ENCODE results near the gene EMP2. TPM values are rescaled to one million over a fixed set of nuclear protein-coding genes. Genes with fewer than 3 reads are reported as not detected.

EMP2 gene
- total RNA-seq, 3 donors from 2014 or later, result 0.16 to 0.35 (median 0.16) TPM

DNA sequence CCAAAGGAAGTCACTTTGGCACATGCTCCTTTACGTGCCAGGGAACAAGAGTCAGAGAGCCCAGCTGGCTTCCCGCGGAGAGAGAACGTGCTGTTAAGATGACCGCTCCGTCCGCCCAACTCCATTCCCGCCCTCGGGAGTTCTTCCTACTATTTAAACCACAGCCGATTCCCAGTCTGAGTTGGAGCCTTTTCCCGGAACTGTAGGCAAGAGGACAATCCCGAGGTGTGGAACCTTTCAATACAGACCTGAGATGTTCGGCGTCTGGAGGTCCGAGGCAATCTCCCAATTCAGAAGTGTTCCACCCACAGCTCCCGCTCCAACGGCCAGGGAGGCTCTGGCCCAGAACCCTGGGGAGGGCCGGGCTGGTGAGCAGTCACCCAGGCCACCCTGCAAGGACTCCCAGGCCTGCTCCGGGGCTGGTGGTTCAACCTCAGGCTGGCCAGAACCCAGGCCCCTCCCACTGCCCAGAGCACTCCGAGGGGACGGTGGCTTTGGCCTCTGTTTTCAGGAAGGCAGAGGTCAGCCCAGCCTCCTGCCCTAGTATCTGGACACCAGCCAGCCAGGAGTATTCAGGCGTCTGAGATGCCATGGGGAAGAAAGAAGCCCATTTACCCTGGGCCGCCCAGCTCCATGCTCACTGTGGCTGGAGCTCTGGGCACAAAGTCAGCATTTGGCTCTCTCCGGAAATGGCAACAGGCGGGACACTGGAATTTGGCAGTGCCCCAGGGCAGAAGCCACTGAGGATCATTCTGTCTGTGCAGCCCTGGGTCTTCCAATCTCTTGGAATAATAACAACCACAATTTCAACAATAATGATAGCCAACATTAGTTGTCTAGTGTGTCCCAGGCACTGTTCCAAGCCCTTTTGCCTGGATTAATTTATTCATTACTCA is 21.4 kb downstream of the EMP2 start:
- H3K4me1 Mint-ChIP-seq (ENCODE audit: low read depth), result no peaks in the 10 kb centered on the region
- DNase-seq (no peak), ATAC-seq (no peak)
- H3K4me3 Mint-ChIP-seq, result no peak overlapping the region
- H3K36me3 Mint-ChIP-seq (ENCODE audit: insufficient read depth), result no peaks in the 10 kb centered on the region
- H3K9me3 Mint-ChIP-seq, result peaks cover 9% of the 10 kb centered on the region
- peaks cover 17% of the 10 kb centered on the region for H3K27me3 Mint-ChIP-seq (ENCODE audit: low read depth)

DNA sequence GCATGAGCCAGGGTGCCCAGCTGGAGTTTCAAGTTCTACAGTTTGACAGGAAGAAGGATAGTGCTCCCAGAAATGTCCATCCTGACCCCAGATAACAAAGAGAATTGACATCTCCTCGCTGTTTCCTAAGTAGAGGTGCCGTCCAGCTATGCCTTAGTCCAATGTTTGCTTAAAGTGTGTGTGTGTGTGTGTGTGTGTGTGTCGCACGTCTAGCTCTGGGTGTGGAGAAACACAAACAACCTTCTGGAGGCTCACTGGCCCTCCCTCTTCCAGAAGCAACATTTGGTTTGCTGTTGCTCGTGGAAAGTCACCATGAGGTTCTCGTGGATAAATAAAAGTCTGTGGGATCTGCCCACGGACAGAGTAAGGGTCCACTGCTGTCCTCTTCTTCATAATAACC is 22.1 kb downstream of the EMP2 start:
- ATAC-seq (no peak), DNase-seq (no peak)
- Mint-ChIP-seq H3K36me3 (ENCODE audit: insufficient read depth) (no peaks in the 10 kb centered on the region), H3K9me3 (peaks cover 9% of the 10 kb centered on the region), H3K27me3 (ENCODE audit: low read depth) (peaks cover 11% of the 10 kb centered on the region), H3K4me1 (ENCODE audit: low read depth) (peaks cover 3% of the 10 kb centered on the region), H3K4me3 (no peak overlapping the region)

DNA sequence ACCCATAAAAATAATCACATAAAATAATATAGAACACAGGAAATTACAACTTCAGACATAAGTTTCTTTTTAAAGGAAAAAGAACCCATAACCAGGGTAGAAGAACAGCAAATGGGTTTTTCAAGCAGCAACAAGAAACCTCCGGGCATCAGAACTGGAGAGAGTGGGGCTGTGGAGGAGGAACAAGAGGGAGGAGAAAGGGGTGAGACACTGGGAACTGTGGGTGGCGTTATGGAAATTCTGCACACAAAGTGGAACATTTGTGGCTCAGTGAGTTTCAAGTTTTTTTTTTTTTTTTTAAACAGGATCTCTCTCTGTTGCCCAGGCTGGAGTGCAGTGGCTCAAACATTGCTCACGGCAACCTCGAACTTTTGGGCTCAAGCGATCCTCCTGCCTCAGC is 22.6 kb downstream of the EMP2 start:
- Mint-ChIP-seq H3K9me3 (peaks cover 9% of the 10 kb centered on the region), H3K36me3 (ENCODE audit: insufficient read depth) (no peaks in the 10 kb centered on the region), H3K4me1 (ENCODE audit: low read depth) (peaks cover 7% of the 10 kb centered on the region), H3K27me3 (ENCODE audit: low read depth) (peaks cover 11% of the 10 kb centered on the region), H3K4me3 (no peak overlapping the region)
- ATAC-seq (no peak), DNase-seq (no peak)

DNA sequence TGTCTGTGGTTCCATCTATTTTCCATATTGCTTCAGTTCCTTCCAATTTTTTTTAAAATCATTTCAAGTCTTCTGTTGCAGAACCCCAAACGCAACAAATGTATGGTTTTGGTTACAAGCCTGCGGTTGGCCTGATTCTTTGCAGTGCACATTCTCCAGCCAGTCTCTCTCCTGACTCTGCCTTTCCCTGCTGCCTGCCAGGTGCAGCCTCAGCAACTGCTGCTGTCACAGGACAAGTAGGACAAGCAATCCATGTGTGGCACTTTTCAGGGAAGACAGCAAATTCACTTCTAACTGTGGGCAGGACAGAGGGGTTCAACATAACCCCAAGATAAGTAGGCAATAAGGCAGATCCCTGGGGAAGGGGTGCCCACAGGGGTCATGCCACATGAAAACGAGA is 24.2 kb downstream of the EMP2 start:
- Mint-ChIP-seq H3K27me3 (ENCODE audit: low read depth) (peaks cover 11% of the 10 kb centered on the region), H3K9me3 (no peaks in the 10 kb centered on the region), H3K4me3 (no peak overlapping the region), H3K4me1 (ENCODE audit: low read depth) (peaks cover 9% of the 10 kb centered on the region), H3K36me3 (ENCODE audit: insufficient read depth) (no peaks in the 10 kb centered on the region)
- DNase-seq (no peak), ATAC-seq (no peak)

DNA sequence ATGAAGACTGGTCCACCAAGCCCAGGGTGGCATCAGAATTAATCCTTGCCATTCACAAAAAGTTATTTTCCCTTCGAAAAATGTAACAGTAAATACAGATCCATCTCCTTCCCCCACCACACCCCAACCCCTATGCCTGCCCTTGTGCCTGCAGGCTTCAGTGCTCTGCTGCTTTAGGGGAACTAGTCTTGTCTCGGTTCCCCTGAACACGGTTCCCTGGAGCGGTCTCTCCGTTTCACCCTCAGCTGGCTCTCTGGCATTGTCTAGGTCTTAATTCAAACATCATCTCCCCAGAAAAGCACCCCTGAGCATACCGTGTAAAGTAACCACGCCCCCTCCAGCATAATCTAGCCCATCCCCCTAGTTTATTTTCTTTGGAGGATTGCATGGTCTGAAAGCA is 25.8 kb downstream of the EMP2 start:
- H3K4me3 Mint-ChIP-seq, result no peak overlapping the region
- ATAC-seq, result no peak
- no peak for DNase-seq
- H3K27me3 Mint-ChIP-seq (ENCODE audit: low read depth), result peaks cover 7% of the 10 kb centered on the region
- H3K9me3 Mint-ChIP-seq, result no peaks in the 10 kb centered on the region
- H3K4me1 Mint-ChIP-seq (ENCODE audit: low read depth), result peaks cover 9% of the 10 kb centered on the region
- no peaks in the 10 kb centered on the region for H3K36me3 Mint-ChIP-seq (ENCODE audit: insufficient read depth)

DNA sequence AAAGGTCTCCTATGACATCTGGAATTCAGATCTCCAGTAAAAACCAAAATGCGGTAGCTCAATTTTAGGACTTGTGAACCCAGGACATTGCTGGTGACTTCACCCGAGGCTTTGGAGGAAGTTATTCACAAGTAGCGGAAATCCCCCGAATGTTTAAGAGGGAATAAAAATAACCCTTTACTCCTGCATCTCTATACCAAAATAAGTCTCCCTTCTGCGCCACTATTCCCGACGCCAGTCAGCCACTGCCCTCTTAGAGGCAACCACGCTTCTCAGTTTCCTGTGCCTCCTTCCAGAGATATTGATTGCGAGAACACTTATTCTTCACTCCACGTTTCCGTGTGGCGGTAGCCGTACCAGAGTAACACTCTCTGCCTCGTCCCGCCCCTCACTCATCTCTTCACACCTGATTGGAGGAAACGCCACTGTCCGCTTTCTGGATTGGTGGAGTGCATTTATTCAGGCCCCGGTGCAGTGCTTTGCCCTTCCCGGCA is 27.4 kb downstream of the EMP2 start:
- H3K27me3 Mint-ChIP-seq (ENCODE audit: low read depth), result peaks cover 7% of the 10 kb centered on the region
- H3K4me1 Mint-ChIP-seq (ENCODE audit: low read depth), result peaks cover 9% of the 10 kb centered on the region
- peak overlapping the region; percentile 81 for H3K4me3 Mint-ChIP-seq
- peaks cover 8% of the 10 kb centered on the region for H3K9me3 Mint-ChIP-seq
- DNase-seq (peak; percentile 29), ATAC-seq (peak; percentile 90 to 95)
- H3K36me3 Mint-ChIP-seq (ENCODE audit: insufficient read depth), result no peaks in the 10 kb centered on the region

DNA sequence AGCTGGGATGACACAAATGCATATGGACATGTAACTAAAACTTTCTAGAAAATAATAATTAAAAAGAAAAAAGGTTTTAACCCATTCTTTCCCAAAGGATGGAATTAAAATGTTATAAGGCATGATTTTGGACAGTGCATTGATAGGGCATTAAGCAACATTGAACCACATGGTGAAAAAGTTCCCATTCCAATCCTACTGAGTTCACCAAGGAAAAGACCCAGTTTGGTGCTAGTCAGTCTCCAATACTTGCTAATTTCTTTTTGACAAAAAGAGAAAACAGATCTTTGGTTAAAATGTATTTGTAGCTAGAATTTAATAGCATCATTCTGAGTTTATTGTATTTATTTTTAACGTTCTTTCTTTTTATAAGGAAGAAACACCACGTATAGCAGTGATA is 28.1 kb downstream of the EMP2 start:
- DNase-seq, result no peak
- peaks cover 6% of the 10 kb centered on the region for H3K27me3 Mint-ChIP-seq (ENCODE audit: low read depth)
- ATAC-seq, result no peak

DNA sequence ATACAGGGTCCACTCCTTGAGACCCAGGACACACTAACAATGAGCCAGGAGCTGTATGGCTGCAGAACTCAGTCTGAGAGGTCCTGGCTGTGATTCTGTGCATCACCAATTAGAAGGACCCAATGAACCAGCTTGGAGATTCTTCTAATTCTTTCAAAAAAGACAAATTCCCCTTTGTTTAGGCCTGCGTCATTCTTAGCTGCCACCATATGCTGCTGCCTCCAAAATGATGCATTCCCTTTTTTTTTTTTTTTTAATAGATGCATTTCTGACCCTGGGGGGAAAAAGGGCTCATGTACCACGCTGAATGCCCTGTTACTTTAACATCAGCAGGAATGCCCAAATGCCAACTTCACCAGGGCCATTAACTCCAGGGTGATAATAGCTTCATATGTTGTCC is 28.5 kb downstream of the EMP2 start:
- Mint-ChIP-seq H3K36me3 (ENCODE audit: insufficient read depth) (no peaks in the 10 kb centered on the region), H3K27me3 (ENCODE audit: low read depth) (peaks cover 8% of the 10 kb centered on the region), H3K4me3 (no peak overlapping the region), H3K9me3 (peaks cover 11% of the 10 kb centered on the region), H3K4me1 (ENCODE audit: low read depth) (peaks cover 9% of the 10 kb centered on the region)
- no peak for ATAC-seq
- no peak for DNase-seq

More for the DNA sequence above, 28.1 kb downstream of the EMP2 start:
- H3K4me1 Mint-ChIP-seq (ENCODE audit: low read depth), result peaks cover 9% of the 10 kb centered on the region
- no peak overlapping the region for H3K4me3 Mint-ChIP-seq
- no peaks in the 10 kb centered on the region for H3K36me3 Mint-ChIP-seq (ENCODE audit: insufficient read depth)
- H3K9me3 Mint-ChIP-seq, result peaks cover 10% of the 10 kb centered on the region

DNA sequence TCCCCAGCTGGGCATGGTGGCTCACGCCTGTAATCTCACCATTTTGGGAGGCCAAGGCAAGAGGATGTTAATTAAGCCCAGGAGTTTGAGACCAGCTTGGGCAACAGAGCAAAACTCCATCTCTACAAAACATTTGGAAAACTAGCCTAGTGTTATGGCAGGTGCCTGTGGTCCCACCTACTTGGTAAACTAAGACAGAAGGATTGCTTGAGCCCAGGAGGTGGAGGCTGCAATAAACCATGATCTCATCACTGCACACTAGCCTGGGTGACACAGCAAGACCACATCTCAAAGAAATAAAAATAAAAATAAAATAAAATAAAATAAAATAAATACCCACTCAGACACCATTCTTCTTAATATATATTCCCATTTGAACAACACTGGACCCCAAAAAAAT is 32.0 kb downstream of the EMP2 start:
- no peaks in the 10 kb centered on the region for H3K36me3 Mint-ChIP-seq (ENCODE audit: insufficient read depth)
- H3K9me3 Mint-ChIP-seq, result peaks cover 11% of the 10 kb centered on the region
- H3K4me1 Mint-ChIP-seq (ENCODE audit: low read depth), result peaks cover 7% of the 10 kb centered on the region
- DNase-seq (no peak), ATAC-seq (no peak)
- H3K27me3 Mint-ChIP-seq (ENCODE audit: low read depth), result peaks cover 12% of the 10 kb centered on the region
- no peak overlapping the region for H3K4me3 Mint-ChIP-seq

DNA sequence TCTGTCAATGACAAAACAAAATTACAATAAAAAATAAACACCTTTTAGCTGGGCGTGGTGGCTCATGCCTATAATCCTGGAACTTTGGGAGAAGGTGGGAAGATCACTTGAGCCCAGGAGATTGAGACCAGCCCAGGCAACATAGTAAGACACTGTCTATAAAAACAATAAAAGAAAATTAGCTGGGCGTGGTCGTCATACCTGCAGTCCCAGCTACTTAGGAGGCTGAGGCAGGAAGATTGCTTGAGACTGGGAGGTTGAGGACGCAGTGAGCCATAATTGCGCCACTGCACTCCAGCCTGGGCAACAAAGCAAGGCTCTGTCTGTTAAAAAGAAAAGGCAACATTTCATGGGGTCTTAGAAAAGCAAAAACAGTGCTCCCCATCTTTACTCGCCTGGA is 32.7 kb downstream of the EMP2 start:
- Mint-ChIP-seq H3K9me3 (peaks cover 11% of the 10 kb centered on the region), H3K4me1 (ENCODE audit: low read depth) (peaks cover under 1% of the 10 kb centered on the region), H3K4me3 (no peak overlapping the region), H3K27me3 (ENCODE audit: low read depth) (peaks cover 14% of the 10 kb centered on the region), H3K36me3 (ENCODE audit: insufficient read depth) (no peaks in the 10 kb centered on the region)
- ATAC-seq (no peak), DNase-seq (no peak)

DNA sequence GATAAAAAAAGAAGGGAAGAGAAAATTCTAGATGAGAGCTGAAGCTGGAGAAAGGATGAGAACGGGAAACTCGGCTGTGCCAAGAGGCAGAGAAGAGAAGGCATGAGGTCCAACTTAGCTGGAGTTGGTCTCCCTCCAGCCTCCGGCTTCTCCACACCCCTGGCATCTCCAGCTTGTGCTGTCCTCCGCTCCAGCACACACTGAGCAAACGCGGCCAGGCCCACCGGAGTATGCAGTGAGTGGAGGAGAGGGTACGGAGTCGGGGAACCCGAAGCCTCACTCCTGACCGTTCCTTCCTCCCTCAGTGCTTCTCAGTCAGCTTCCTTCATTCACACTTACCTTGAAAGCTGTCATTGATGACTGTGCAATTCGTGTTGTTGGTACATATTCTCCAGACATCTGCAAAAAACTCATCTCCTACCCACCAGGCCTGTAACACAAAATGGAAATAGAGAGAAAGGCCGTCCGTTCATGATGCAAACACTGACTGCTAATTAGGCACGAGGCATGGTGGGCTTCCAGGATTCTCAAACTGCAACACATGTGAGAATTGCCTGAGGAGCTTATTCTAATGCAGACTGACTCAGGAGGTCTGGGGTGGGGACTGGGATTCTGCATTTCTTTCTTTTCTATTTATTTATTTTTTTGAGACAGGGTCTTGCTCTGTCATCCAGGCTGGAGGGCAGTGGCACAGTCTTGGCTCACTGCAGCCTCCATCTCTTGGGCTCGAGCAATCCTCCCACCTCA is 37.0 kb downstream of the EMP2 start:
- H3K4me3 Mint-ChIP-seq, result no peak overlapping the region
- peaks cover 4% of the 10 kb centered on the region for H3K9me3 Mint-ChIP-seq
- no peak for ATAC-seq
- H3K36me3 Mint-ChIP-seq (ENCODE audit: insufficient read depth), result no peaks in the 10 kb centered on the region
- peaks cover 9% of the 10 kb centered on the region for H3K27me3 Mint-ChIP-seq (ENCODE audit: low read depth)
- no peak for DNase-seq
- no peaks in the 10 kb centered on the region for H3K4me1 Mint-ChIP-seq (ENCODE audit: low read depth)

DNA sequence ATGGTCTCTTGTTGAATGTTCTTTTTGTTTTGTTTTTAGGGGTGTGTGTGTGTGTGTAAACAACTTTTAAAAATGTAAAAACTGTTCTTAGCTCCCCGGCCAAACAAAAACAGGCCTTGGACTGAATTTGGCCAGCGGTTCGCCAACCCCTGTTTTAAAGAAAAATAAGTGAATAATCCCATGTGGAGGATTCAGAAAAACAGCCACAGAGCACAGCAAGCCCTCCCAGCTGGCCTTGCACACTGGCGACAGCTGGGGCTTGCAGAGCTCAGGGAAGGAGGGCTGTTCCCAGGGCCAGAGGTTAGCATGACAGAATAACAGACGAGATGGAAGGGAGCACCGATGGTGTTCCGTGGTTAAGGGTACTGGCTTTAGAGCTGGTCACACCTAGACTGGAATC is 39.0 kb downstream of the EMP2 start:
- ATAC-seq, result no peak
- H3K4me3 Mint-ChIP-seq, result no peak overlapping the region
- no peaks in the 10 kb centered on the region for H3K4me1 Mint-ChIP-seq (ENCODE audit: low read depth)

DNA sequence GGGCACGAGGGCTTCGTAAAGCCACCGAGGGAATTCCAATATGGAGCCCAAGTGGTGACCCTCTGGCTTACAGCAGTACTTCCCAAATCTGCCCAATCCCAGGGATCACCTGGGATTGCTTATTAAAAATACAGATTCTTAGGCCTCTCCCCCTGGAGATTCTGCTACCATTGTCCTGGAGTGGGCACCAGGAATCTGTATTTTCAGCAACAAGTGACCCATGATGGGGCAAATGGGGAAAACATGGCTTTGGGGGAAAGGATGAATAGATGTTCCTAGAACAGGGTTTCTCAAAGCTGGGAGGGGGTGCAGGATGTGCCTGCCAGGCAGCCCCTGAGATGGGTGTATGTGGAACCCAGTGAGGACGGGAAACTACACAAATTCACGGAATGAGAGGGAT is 40.6 kb downstream of the EMP2 start:
- H3K27me3 Mint-ChIP-seq (ENCODE audit: low read depth), result peaks cover 3% of the 10 kb centered on the region
- no peak overlapping the region for H3K4me3 Mint-ChIP-seq
- H3K9me3 Mint-ChIP-seq, result no peaks in the 10 kb centered on the region
- no peaks in the 10 kb centered on the region for H3K36me3 Mint-ChIP-seq (ENCODE audit: insufficient read depth)
- H3K4me1 Mint-ChIP-seq (ENCODE audit: low read depth), result no peaks in the 10 kb centered on the region
- ATAC-seq, result no peak
- DNase-seq, result no peak

More for the DNA sequence above, 39.0 kb downstream of the EMP2 start:
- H3K27me3 Mint-ChIP-seq (ENCODE audit: low read depth), result peaks cover 6% of the 10 kb centered on the region
- no peaks in the 10 kb centered on the region for H3K36me3 Mint-ChIP-seq (ENCODE audit: insufficient read depth)
- no peak for DNase-seq
- no peaks in the 10 kb centered on the region for H3K9me3 Mint-ChIP-seq

DNA sequence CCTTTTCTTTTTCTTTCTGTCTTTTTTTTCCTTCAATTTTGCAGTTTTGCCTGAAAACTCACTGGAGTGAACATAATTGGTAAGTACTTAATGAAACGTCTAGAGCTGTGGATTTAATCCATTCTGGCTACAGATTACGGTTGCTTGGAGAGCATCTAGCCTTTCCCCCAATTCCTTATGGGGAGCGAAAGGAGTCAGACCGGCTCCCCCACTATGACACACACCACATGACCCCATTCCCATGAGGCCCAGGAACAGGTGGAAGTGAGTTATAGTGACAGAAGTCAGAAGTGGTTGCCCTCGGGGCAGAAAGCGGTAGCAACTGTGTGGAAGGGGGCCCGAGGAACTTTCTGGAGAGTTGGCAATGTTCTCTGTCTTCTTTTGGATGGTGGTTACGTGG is 41.2 kb downstream of the EMP2 start:
- H3K4me1 Mint-ChIP-seq (ENCODE audit: low read depth), result no peaks in the 10 kb centered on the region
- DNase-seq (no peak), ATAC-seq (no peak)
- H3K4me3 Mint-ChIP-seq, result no peak overlapping the region
- H3K9me3 Mint-ChIP-seq, result no peaks in the 10 kb centered on the region
- H3K36me3 Mint-ChIP-seq (ENCODE audit: insufficient read depth), result no peaks in the 10 kb centered on the region
- H3K27me3 Mint-ChIP-seq (ENCODE audit: low read depth), result peaks cover 1% of the 10 kb centered on the region

DNA sequence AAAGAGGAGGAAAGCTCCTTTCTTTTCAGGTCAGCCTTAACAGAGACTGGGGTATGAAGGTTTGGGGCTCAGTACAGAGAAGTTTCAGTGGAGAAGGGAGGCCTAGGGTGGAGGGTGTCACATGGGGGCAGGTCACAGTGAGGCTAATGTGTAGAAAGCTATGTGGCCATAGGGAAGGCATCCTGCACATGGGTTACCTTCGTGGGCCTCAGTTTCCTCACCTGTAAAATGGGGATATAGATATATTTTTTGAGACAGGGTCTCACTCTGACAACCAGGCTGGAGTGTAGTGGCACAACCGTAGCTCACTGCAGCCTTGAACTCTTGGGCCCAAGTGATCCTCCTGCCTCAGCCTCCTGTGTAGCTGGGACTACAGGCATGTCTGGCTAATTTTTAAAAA is 41.8 kb downstream of the EMP2 start:
- Mint-ChIP-seq H3K4me3 (no peak overlapping the region), H3K9me3 (no peaks in the 10 kb centered on the region)
- ATAC-seq, result no peak

More for the DNA sequence above, 41.8 kb downstream of the EMP2 start:
- H3K36me3 Mint-ChIP-seq (ENCODE audit: insufficient read depth), result no peaks in the 10 kb centered on the region
- DNase-seq, result no peak
- H3K27me3 Mint-ChIP-seq (ENCODE audit: low read depth), result peaks cover 1% of the 10 kb centered on the region
- no peaks in the 10 kb centered on the region for H3K4me1 Mint-ChIP-seq (ENCODE audit: low read depth)
